ENCODE results near the gene COL11A2.

The COL11A2 gene

GRCh38 chr6:33191383-33192104 is 723 bp downstream of the COL11A2 start:
- DNase-seq, result no peak

- DNase-seq, result no peak
Measured at GRCh38 chr6:33190504-33191107, 1.7 kb downstream of the COL11A2 start.

GRCh38 chr6:33189625-33190448 is 2.4 kb downstream of the COL11A2 start:
- DNase-seq, result no peak

GRCh38 chr6:33189164-33189563 is 3.1 kb downstream of the COL11A2 start:
- DNase-seq, result no peak

GRCh38 chr6:33187809-33188208 is 4.5 kb downstream of the COL11A2 start:
- no peak for DNase-seq

- no peak for DNase-seq
Measured at GRCh38 chr6:33185654-33186187, 6.5 kb downstream of the COL11A2 start.

GRCh38 chr6:33185190-33185589 is 7.1 kb downstream of the COL11A2 start:
- no peak for DNase-seq

GRCh38 chr6:33183071-33183683 is 9.1 kb downstream of the COL11A2 start:
- DNase-seq, result no peak

- DNase-seq, result no peak
Measured at GRCh38 chr6:33181141-33181540, 11.1 kb downstream of the COL11A2 start.

- no peak for DNase-seq
Measured at GRCh38 chr6:33178755-33179475, 13.4 kb downstream of the COL11A2 start.

- no peak for DNase-seq
Measured at GRCh38 chr6:33177552-33178446, 14.5 kb downstream of the COL11A2 start.

- no peak for DNase-seq
Measured at GRCh38 chr6:33176906-33177305, 15.4 kb downstream of the COL11A2 start.

GRCh38 chr6:33175436-33176069 is 16.7 kb downstream of the COL11A2 start:
- no peak for DNase-seq

GRCh38 chr6:33174784-33175183 is 17.5 kb downstream of the COL11A2 start:
- no peak for DNase-seq

- no peak for DNase-seq
Measured at GRCh38 chr6:33173535-33174180, 18.6 kb downstream of the COL11A2 start.

- DNase-seq, result no peak
Measured at GRCh38 chr6:33172688-33173534, 19.4 kb downstream of the COL11A2 start.

- DNase-seq, result no peak
Measured at GRCh38 chr6:33171880-33172687, 20.2 kb downstream of the COL11A2 start.

All from GDM1 (cell line).